DOHH2 (cell line): ENCODE results near the gene PLA2G1B.

Experiments used
- H3F3A ChIP-seq: fragments of 200-600 bp; sonication (generic), shearing (Covaris generic); 2 replicates; pipeline ENCODE4 v1.6.0; 2016; ENCODE audit warnings: antibody characterized with exemption, mild to moderate bottlenecking; ENCODE audit not compliant: control insufficient read depth, insufficient read depth
- H3K27ac ChIP-seq: fragments of 200-600 bp; sonication (generic); 2 replicates; pipeline ENCODE4 v1.5.1; 2014; ENCODE audit warnings: low read depth, mild to moderate bottlenecking, low read length, moderate library complexity
- H3K27me3 ChIP-seq: fragments of 200-600 bp; sonication (generic); 2 replicates; pipeline ENCODE4 v1.6.1; 2014; ENCODE audit warnings: mild to moderate bottlenecking, low read length, mixed read lengths; ENCODE audit not compliant: control insufficient read depth
- H3K36me3 ChIP-seq: fragments of 200-600 bp; sonication (generic); 2 replicates; pipeline ENCODE4 v1.6.1; 2014; ENCODE audit warnings: mild to moderate bottlenecking, low read length, moderate library complexity, mixed read lengths; ENCODE audit not compliant: control insufficient read depth
- H3K4me1 ChIP-seq: fragments of 200-600 bp; sonication (generic); 2 replicates; pipeline ENCODE4 v1.6.1; 2014; ENCODE audit warnings: mild to moderate bottlenecking, low read length, mixed read lengths; ENCODE audit not compliant: control insufficient read depth
- H3K4me2 ChIP-seq: fragments of 200-600 bp; sonication (generic); 2 replicates; pipeline ENCODE4 v1.6.0; 2014; ENCODE audit warnings: mild to moderate bottlenecking, low read length, moderate library complexity
- H3K4me3 ChIP-seq: fragments of 200-600 bp; sonication (generic); 2 replicates; pipeline ENCODE4 v1.5.1; 2014; ENCODE audit warnings: mild to moderate bottlenecking, low read length, mixed read lengths
- H3K79me2 ChIP-seq: fragments of 200-600 bp; sonication (generic); 2 replicates; pipeline ENCODE4 v1.6.1; 2014; ENCODE audit warnings: mild to moderate bottlenecking, low read length, mixed read lengths; ENCODE audit not compliant: control insufficient read depth
- H3K9me2 ChIP-seq: fragments of 200-600 bp; sonication (generic); replicated peaks from 2 replicates; pipeline ENCODE4 v1.6.1; 2014; ENCODE audit warnings: mild to moderate bottlenecking, low read length, mixed read lengths; ENCODE audit not compliant: control insufficient read depth
- H3K9me3 ChIP-seq: fragments of 200-600 bp; sonication (generic); 2 replicates; pipeline ENCODE4 v1.6.1; 2014; ENCODE audit warnings: antibody characterized with exemption, low read length, mixed read lengths; ENCODE audit not compliant: control insufficient read depth, insufficient read depth
- H4K20me1 ChIP-seq: fragments of 200-600 bp; sonication (generic); 2 replicates; pipeline ENCODE4 v1.6.0; 2014; ENCODE audit warnings: low read depth, mild to moderate bottlenecking, antibody characterized with exemption, low read length, moderate library complexity; ENCODE audit not compliant: control insufficient read depth, insufficient read depth
- EZH2phosphoT487 ChIP-seq: fragments of 200-600 bp; sonication (generic); IDR thresholded peaks from 2 replicates; pipeline ENCODE4 v1.6.1; 2017; ENCODE audit warnings: borderline replicate concordance, mild to moderate bottlenecking, antibody characterized with exemption, low read length, moderate library complexity, mixed read lengths
- TF ChIP-seq, protein P1 (sequence below): fragments of 200-600 bp; sonication (generic); IDR thresholded peaks from one replicate; pipeline ENCODE4 v1.5.1; 2014; ENCODE audit warnings: antibody characterized with exemption, mild to moderate bottlenecking, low read depth, low read length; ENCODE audit not compliant: poor library complexity, severe bottlenecking

The PLA2G1B gene

DNA sequence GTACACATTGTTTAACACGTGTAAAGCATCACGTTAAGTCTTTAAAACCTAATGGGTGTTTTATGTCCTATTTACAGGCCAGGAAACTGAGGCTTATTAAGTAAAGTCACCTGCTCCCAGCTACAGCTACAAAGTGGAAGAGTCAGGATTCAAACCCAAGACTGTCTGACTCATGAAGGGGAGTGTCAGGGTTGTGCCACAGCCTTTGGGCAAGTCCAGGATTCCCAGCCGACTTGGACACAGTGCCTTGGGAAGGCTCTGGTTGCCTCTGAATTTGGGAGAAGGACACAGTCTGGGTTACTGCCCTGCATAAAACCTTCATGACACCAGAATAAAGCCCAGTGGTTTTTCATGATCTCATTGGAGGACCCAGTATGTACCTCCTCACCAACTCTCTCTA lies 43.2 kb downstream of the PLA2G1B start:
- no peaks in the 10 kb centered on the region for H3F3A ChIP-seq
- H3K79me2 ChIP-seq = no peaks in the 10 kb centered on the region
- no peaks in the 10 kb centered on the region for H3K27me3 ChIP-seq
- no peaks in the 10 kb centered on the region for H4K20me1 ChIP-seq
- H3K9me2 ChIP-seq = no peaks in the 10 kb centered on the region
- TF ChIP-seq, protein P1, sequence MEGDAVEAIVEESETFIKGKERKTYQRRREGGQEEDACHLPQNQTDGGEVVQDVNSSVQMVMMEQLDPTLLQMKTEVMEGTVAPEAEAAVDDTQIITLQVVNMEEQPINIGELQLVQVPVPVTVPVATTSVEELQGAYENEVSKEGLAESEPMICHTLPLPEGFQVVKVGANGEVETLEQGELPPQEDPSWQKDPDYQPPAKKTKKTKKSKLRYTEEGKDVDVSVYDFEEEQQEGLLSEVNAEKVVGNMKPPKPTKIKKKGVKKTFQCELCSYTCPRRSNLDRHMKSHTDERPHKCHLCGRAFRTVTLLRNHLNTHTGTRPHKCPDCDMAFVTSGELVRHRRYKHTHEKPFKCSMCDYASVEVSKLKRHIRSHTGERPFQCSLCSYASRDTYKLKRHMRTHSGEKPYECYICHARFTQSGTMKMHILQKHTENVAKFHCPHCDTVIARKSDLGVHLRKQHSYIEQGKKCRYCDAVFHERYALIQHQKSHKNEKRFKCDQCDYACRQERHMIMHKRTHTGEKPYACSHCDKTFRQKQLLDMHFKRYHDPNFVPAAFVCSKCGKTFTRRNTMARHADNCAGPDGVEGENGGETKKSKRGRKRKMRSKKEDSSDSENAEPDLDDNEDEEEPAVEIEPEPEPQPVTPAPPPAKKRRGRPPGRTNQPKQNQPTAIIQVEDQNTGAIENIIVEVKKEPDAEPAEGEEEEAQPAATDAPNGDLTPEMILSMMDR = no peak
- TF ChIP-seq EZH2phosphoT487 = no peak
- H3K4me2 ChIP-seq = no peak overlapping the region
- H3K4me3 ChIP-seq = no peak overlapping the region
- no peak overlapping the region for H3K27ac ChIP-seq
- peaks cover 3% of the 10 kb centered on the region; the same call in 1 of the 2 replicates for H3K4me1 ChIP-seq
- H3K36me3 ChIP-seq = no peaks in the 10 kb centered on the region
- no peaks in the 10 kb centered on the region for H3K9me3 ChIP-seq

DNA sequence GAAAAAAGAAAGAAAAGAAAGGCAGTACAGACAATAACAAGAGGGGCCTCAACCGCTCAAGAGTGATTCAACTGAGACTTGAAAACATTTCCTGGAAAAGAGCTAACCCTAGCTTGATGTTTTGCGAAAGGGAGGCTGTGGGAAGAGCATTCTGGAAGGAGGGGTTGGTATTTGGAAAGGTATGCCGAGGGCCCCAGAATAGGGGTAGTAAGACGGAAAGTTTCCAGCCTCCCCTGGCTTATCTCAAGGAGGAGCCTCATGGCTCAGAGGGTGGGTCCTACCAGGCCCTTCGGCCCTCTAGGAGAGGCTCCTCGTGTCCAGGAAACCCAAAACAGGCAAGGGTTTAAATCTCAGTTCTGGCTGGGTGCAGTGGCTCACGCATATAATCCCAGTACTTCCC lies 44.3 kb downstream of the PLA2G1B start:
- no peaks in the 10 kb centered on the region for H3K9me3 ChIP-seq
- no peak overlapping the region for H3K4me3 ChIP-seq
- no peaks in the 10 kb centered on the region for H3K79me2 ChIP-seq
- no peaks in the 10 kb centered on the region for H3K9me2 ChIP-seq
- H3K27ac ChIP-seq = no peak overlapping the region
- H3K4me1 ChIP-seq = no peaks in the 10 kb centered on the region
- no peaks in the 10 kb centered on the region for H3K36me3 ChIP-seq
- no peaks in the 10 kb centered on the region for H3F3A ChIP-seq
- TF ChIP-seq, protein P1 = no peak
- no peak for TF ChIP-seq EZH2phosphoT487
- H4K20me1 ChIP-seq = no peaks in the 10 kb centered on the region
- no peaks in the 10 kb centered on the region for H3K27me3 ChIP-seq
- no peak overlapping the region for H3K4me2 ChIP-seq

- Histone ChIP-seq H3F3A (no peaks in the 10 kb centered on the region), H3K9me2 (no peaks in the 10 kb centered on the region), H3K4me3 (no peak overlapping the region), H3K27ac (no peak overlapping the region), H3K4me1 (no peaks in the 10 kb centered on the region), H3K4me2 (no peak overlapping the region), H3K9me3 (no peaks in the 10 kb centered on the region), H3K27me3 (no peaks in the 10 kb centered on the region), H3K36me3 (no peaks in the 10 kb centered on the region), H4K20me1 (no peaks in the 10 kb centered on the region), H3K79me2 (no peaks in the 10 kb centered on the region)
- TF ChIP-seq, protein P1 = no peak
- TF ChIP-seq EZH2phosphoT487 = no peak
Observed at GRCh38 chr12:120278137-120279069, 49.2 kb downstream of the PLA2G1B start.
